ENCODE measurements around the gene CRACR2A.

- TF ChIP-seq, protein P1, sequence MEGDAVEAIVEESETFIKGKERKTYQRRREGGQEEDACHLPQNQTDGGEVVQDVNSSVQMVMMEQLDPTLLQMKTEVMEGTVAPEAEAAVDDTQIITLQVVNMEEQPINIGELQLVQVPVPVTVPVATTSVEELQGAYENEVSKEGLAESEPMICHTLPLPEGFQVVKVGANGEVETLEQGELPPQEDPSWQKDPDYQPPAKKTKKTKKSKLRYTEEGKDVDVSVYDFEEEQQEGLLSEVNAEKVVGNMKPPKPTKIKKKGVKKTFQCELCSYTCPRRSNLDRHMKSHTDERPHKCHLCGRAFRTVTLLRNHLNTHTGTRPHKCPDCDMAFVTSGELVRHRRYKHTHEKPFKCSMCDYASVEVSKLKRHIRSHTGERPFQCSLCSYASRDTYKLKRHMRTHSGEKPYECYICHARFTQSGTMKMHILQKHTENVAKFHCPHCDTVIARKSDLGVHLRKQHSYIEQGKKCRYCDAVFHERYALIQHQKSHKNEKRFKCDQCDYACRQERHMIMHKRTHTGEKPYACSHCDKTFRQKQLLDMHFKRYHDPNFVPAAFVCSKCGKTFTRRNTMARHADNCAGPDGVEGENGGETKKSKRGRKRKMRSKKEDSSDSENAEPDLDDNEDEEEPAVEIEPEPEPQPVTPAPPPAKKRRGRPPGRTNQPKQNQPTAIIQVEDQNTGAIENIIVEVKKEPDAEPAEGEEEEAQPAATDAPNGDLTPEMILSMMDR (IDR thresholded peaks at IDR 0.05; ENCODE audit: low read depth, low read length): peak; percentile 76
- no peak for TF ChIP-seq EZH2phosphoT487 (IDR thresholded peaks at IDR 0.05; ENCODE audit: low read depth)
Observed at GRCh38 chr12:3777206-3777809, 24.4 kb upstream of the CRACR2A start.
